H1 (cell line): Measurements from ENCODE around the gene CRABP1. TPM values are rescaled to one million over a fixed set of nuclear protein-coding genes. Genes with fewer than 3 reads are reported as not detected.

ENCODE experiments used
- CTCF ChIA-PET: fragments of 300-600 bp; sonication (Branson Sonifier 250); formaldehyde crosslinking; loops from one replicate; lab custom pipeline; 2021; ENCODE audit not compliant: partially characterized antibody; lab: Charles Lee
- POLR2A ChIA-PET: fragments of 300-600 bp; sonication (Branson Sonifier 250); formaldehyde crosslinking; loops from one replicate; lab custom pipeline; 2021; ENCODE audit warnings: inconsistent platforms; ENCODE audit not compliant: partially characterized antibody; lab: Charles Lee
- DNase-seq, 2 experiments: peaks; one replicate each; pipeline versions ENCODE4 v3.0.0 to v3.0.0-alpha.2; 2010 to 2022; ENCODE audit warnings: low spot score in 2 of 2, low read depth in 1 of 2, mixed read lengths in 1 of 2
- FAIRE-seq: peaks from 2 replicates; lab custom pipeline; 2011; peaks lifted over from hg19 to GRCh38; lab: Jason Lieb, UNC
- H2AFZ ChIP-seq: 2 replicates; pipeline ENCODE4 v1.8.1; 2012; ENCODE audit warnings: low read length, inconsistent platforms
- H2AK5ac ChIP-seq: 2 replicates; pipeline ENCODE4 v1.6.1; 2013; ENCODE audit warnings: low read depth, low read length
- H2BK120ac ChIP-seq: replicated peaks from 2 replicates; pipeline ENCODE3; 2013; ENCODE audit warnings: low read depth, low read length, inconsistent platforms
- H2BK12ac ChIP-seq: 2 replicates; pipeline ENCODE4 v1.6.1; 2013; ENCODE audit warnings: low read depth, low read length
- H2BK15ac ChIP-seq: 2 replicates; pipeline ENCODE4 v1.6.1; 2013; ENCODE audit warnings: low read length
- H2BK20ac ChIP-seq: 2 replicates; pipeline ENCODE4 v1.6.1; 2013; ENCODE audit warnings: low read length
- H2BK5ac ChIP-seq: 2 replicates; pipeline ENCODE4 v1.6.1; 2013; ENCODE audit warnings: low read depth, low read length
- H3K14ac ChIP-seq: 2 replicates; pipeline ENCODE4 v1.6.1; 2013; ENCODE audit warnings: inconsistent platforms; ENCODE audit not compliant: insufficient read length
- H3K18ac ChIP-seq: 2 replicates; pipeline ENCODE4 v1.6.1; 2013; ENCODE audit warnings: low read length; ENCODE audit errors: extremely low read depth
- H3K23ac ChIP-seq: 2 replicates; pipeline ENCODE4 v1.6.1; 2013; ENCODE audit warnings: inconsistent platforms; ENCODE audit not compliant: insufficient read length
- H3K23me2 ChIP-seq: 2 replicates; pipeline ENCODE4 v1.6.1; 2013; ENCODE audit warnings: low read depth, low read length
- H3K27ac ChIP-seq: 2 replicates; pipeline ENCODE4 v1.6.1; 2011; ENCODE audit warnings: low read depth, low read length, inconsistent platforms
- H3K27me3 ChIP-seq, 4 experiments: replicated peaks in 1 of 4; 1 replicate in 1 of 4; 2 replicates in 3 of 4; pipeline versions ENCODE4 v1.6.1 to v1.8.1; 2011 to 2013; ENCODE audit warnings: low read length in 3 of 4, mild to moderate bottlenecking in 3 of 4, inconsistent platforms in 2 of 4, mixed read lengths in 2 of 4, moderate library complexity in 1 of 4; ENCODE audit not compliant: control insufficient read depth in 3 of 4, insufficient read depth in 3 of 4; ENCODE audit errors: extremely low read depth in 1 of 4
- H3K36me3 ChIP-seq, 4 experiments: 2 replicates each; pipeline versions ENCODE4 v1.6.1 to v1.8.1; 2011 to 2013; ENCODE audit warnings: mild to moderate bottlenecking in 4 of 4, low read length in 3 of 4, moderate library complexity in 2 of 4, control low read depth in 1 of 4, inconsistent platforms in 1 of 4; ENCODE audit not compliant: insufficient read depth in 4 of 4, control insufficient read depth in 2 of 4
- H3K4ac ChIP-seq: replicated peaks from 2 replicates; pipeline ENCODE3; 2013; ENCODE audit warnings: low read length, low read depth, mixed read lengths, inconsistent platforms; ENCODE audit not compliant: insufficient read length
- H3K4me1 ChIP-seq, 4 experiments: replicated peaks in 1 of 4; 1 replicate in 1 of 4; 2 replicates in 3 of 4; pipeline versions ENCODE4 v1.6.1 to v1.8.1; 2011 to 2013; ENCODE audit warnings: low read length in 3 of 4, inconsistent platforms in 2 of 4, mixed read lengths in 1 of 4; ENCODE audit not compliant: insufficient read depth in 4 of 4, control insufficient read depth in 3 of 4
- H3K4me2 ChIP-seq, 2 experiments: 2 replicates each; pipeline versions ENCODE4 v1.6.1 to v1.8.1; 2011 to 2013; ENCODE audit warnings: low read depth in 2 of 2, low read length in 2 of 2, control low read depth in 1 of 2, inconsistent platforms in 1 of 2, mild to moderate bottlenecking in 1 of 2; ENCODE audit not compliant: insufficient read depth in 1 of 2
- H3K4me3 ChIP-seq, 4 experiments: fragments of 200-600, 300-600 bp in 1 of 4; sonication (generic), shearing (Covaris generic), sonication (Bioruptor Twin) in 1 of 4; 2 replicates each; pipeline versions ENCODE4 v1.5.1 to v1.8.1; 2011 to 2016; ENCODE audit warnings: low read length in 4 of 4, low read depth in 3 of 4, control low read depth in 2 of 4, inconsistent platforms in 2 of 4, mild to moderate bottlenecking in 2 of 4, mixed read lengths in 1 of 4, moderate library complexity in 1 of 4; ENCODE audit not compliant: insufficient read depth in 2 of 4; ENCODE audit errors: extremely low read depth in 1 of 4
- H3K56ac ChIP-seq: replicated peaks from 2 replicates; pipeline ENCODE3; 2013; ENCODE audit warnings: low read depth, mild to moderate bottlenecking, mixed read lengths, low read length, inconsistent platforms; ENCODE audit not compliant: insufficient read length
- H3K79me1 ChIP-seq: 2 replicates; pipeline ENCODE4 v1.6.1; 2013; ENCODE audit warnings: low read depth, low read length, control low read depth
- H3K79me2 ChIP-seq, 2 experiments: 2 replicates each; pipeline versions ENCODE4 v1.6.1 to v1.8.1; 2012 to 2013; ENCODE audit warnings: low read length in 2 of 2, mild to moderate bottlenecking in 2 of 2, inconsistent platforms in 1 of 2; ENCODE audit not compliant: insufficient read depth in 2 of 2, control insufficient read depth in 1 of 2
- H3K9ac ChIP-seq, 4 experiments: replicated peaks in 1 of 4; 1 replicate in 1 of 4; 2 replicates in 3 of 4; pipeline versions ENCODE4 v1.6.1 to v1.8.1; 2011 to 2013; ENCODE audit warnings: low read depth in 3 of 4, low read length in 3 of 4, control low read depth in 2 of 4, mild to moderate bottlenecking in 2 of 4, moderate library complexity in 2 of 4, inconsistent platforms in 1 of 4; ENCODE audit errors: extremely low read depth in 1 of 4
- H3K9me3 ChIP-seq, 2 experiments: 2 replicates each; pipeline versions ENCODE4 v1.6.1 to v1.8.1; 2012 to 2013; ENCODE audit warnings: mild to moderate bottlenecking in 2 of 2, moderate library complexity in 2 of 2, control low read depth in 1 of 2, inconsistent platforms in 1 of 2, low read depth in 1 of 2, low read length in 1 of 2, mixed read lengths in 1 of 2; ENCODE audit not compliant: insufficient read depth in 2 of 2
- H4K20me1 ChIP-seq, 2 experiments: replicated peaks in 1 of 2; 2 replicates each; pipeline versions ENCODE3 to v1.8.1; 2011 to 2013; ENCODE audit warnings: inconsistent platforms in 2 of 2, low read length in 2 of 2, mild to moderate bottlenecking in 1 of 2; ENCODE audit not compliant: insufficient read depth in 2 of 2, control insufficient read depth in 1 of 2
- H4K5ac ChIP-seq: 2 replicates; pipeline ENCODE4 v1.6.1; 2013; ENCODE audit warnings: low read length, low read depth, mixed read lengths, inconsistent platforms; ENCODE audit not compliant: insufficient read length
- H4K8ac ChIP-seq: 2 replicates; pipeline ENCODE4 v1.8.0; 2013; ENCODE audit warnings: mild to moderate bottlenecking, moderate library complexity, low read length, inconsistent platforms; ENCODE audit not compliant: insufficient read depth; ENCODE audit errors: extremely low read depth
- H4K91ac ChIP-seq: replicated peaks from 2 replicates; pipeline ENCODE3; 2013; ENCODE audit warnings: low read length, mixed read lengths, inconsistent platforms; ENCODE audit not compliant: insufficient read length
- E2F6 ChIP-seq: IDR thresholded peaks from 2 replicates; pipeline ENCODE4 v1.6.1; 2012; ENCODE audit warnings: inconsistent platforms
- HDAC2 ChIP-seq, 2 experiments: fragments of 300-600 bp in 1 of 2; sonication (generic) in 1 of 2; IDR thresholded peaks; 2 replicates each; pipeline ENCODE4 v1.6.1; 2011 to 2012; ENCODE audit warnings: low read depth in 2 of 2, low read length in 2 of 2, mild to moderate bottlenecking in 2 of 2, moderate library complexity in 2 of 2, borderline replicate concordance in 1 of 2, inconsistent platforms in 1 of 2
- JUN ChIP-seq: IDR thresholded peaks from 2 replicates; pipeline ENCODE4 v1.6.1; 2011; ENCODE audit warnings: low read depth, mild to moderate bottlenecking, improper control_type of control experiment, low read length
- POLR2A ChIP-seq, 2 experiments: IDR thresholded peaks; 1 replicate in 1 of 2; 2 replicates in 1 of 2; pipeline ENCODE4 v1.6.1; 2011; ENCODE audit warnings: low read depth in 2 of 2, low read length in 2 of 2, mild to moderate bottlenecking in 2 of 2; ENCODE audit errors: control extremely low read depth in 1 of 2
- RBBP5 ChIP-seq: IDR thresholded peaks from 2 replicates; pipeline ENCODE4 v1.7.1; 2012; ENCODE audit warnings: low read depth, mild to moderate bottlenecking, inconsistent platforms, low read length, moderate library complexity, borderline replicate concordance
- SIN3A ChIP-seq, 2 experiments: IDR thresholded peaks in 1 of 2; conservative IDR thresholded peaks in 1 of 2; 2 replicates each; pipeline ENCODE4 v1.6.1; 2011 to 2012; ENCODE audit warnings: low read length in 2 of 2, improper control_type of control experiment in 1 of 2, low read depth in 1 of 2, mild to moderate bottlenecking in 1 of 2
- TBP ChIP-seq: IDR thresholded peaks from 2 replicates; pipeline ENCODE4 v1.6.1; 2011; ENCODE audit warnings: low read depth, low read length, improper control_type of control experiment
- TCF12 ChIP-seq: IDR thresholded peaks from 2 replicates; pipeline ENCODE4 v1.6.1; 2011; ENCODE audit warnings: low read depth, mild to moderate bottlenecking, low read length
- WGBS, 2 experiments: shearing (Covaris generic) in 1 of 2; methylation state at CpG; one replicate each; pipeline versions ENCODE4 v1.1.6 to v1.1.7; 2013 to 2015; ENCODE audit warnings: low lambda C conversion rate in 2 of 2, mixed read lengths in 2 of 2, inconsistent platforms in 1 of 2, low coverage in 1 of 2, missing lambda C conversion rate in 1 of 2; ENCODE audit not compliant: insufficient replicate concordance in 2 of 2, insufficient coverage in 1 of 2, insufficient read length in 1 of 2; ENCODE audit errors: extremely low coverage in 1 of 2, missing lambda C conversion rate in 1 of 2; 5-methylcytosine and 5-hydroxymethylcytosine counted together
- polyA plus RNA-seq, 7 experiments: library from polyadenylated mRNA; depleted of rRNA in 3 of 7; stranded (reverse) in 5 of 7; unstranded in 2 of 7; fragments of >200 nt in 5 of 7; fragments of 200-250 nt in 2 of 7; gene quantifications; 1 replicate in 5 of 7; 2 replicates in 1 of 7; 4 replicates in 1 of 7; pipeline versions ENCODE4 v1.2.1 to v1.2.3, GENCODE V29; 2011 to 2013; ENCODE audit warnings: missing spikeins in 2 of 7, mixed read lengths in 2 of 7
- total RNA-seq: library from RNA; stranded (reverse); fragmentation: NEBNext Ultra II Directional; extraction: Animal tissue kit (Norgen Biotek cat#: 25700); gene quantifications from 2 replicates; pipeline ENCODE4 v1.2.1, GENCODE V29; 2021

Gene CRABP1
- total and polyA plus RNA-seq, 2 of the 8 experiments (the other 6 are each of a cell fraction or from before 2014, with no cell fraction given): 385 to 655 TPM

- no peak for FAIRE-seq
- Histone ChIP-seq H3K18ac (no peak overlapping the region), H3K36me3 (no peaks in the 10 kb centered on the region), H4K91ac (peak overlapping the region; percentile 26), H3K27ac (peak overlapping the region; percentile 23; the same call in 1 of the 2 replicates), H3K4ac (no peak overlapping the region), H2AFZ (peak overlapping the region; percentile 77)
- TF ChIP-seq JUN (no peak), SIN3A (conservative IDR thresholded peaks at IDR 0.05 in 1 of 2, IDR thresholded peaks at IDR 0.05 in 1 of 2; ENCODE audit: low read depth in 1 of 2, low read length in 2 of 2) (no peak), TBP (peak; percentile 77), HDAC2 (IDR thresholded peaks at IDR 0.05; ENCODE audit: borderline replicate concordance in 1 of 2, low read depth in 2 of 2, low read length in 2 of 2) (0 out of 4 replicates have a peak, but pooled peaks of 1 of the 2 experiments have one; percentile 20), POLR2A (IDR thresholded peaks at IDR 0.05; ENCODE audit: control extremely low read depth in 1 of 2, low read depth in 2 of 2, low read length in 2 of 2) (0 out of 3 replicates have a peak, but pooled peaks of 1 of the 2 experiments have one; percentile 28), RBBP5 (peak; percentile 31; the same call in 1 of the 2 replicates), E2F6 (no peak), TCF12 (no peak)
- TF ChIP-seq, all 59 proteins: peak for 4
- Histone ChIP-seq H2BK12ac (peak overlapping the region; percentile 88), H2BK120ac (no peak overlapping the region), H3K23ac (no peak overlapping the region), H3K79me2 (no peaks in the 10 kb centered on the region), H2BK5ac (no peak overlapping the region), H4K8ac (peak overlapping the region; percentile 66; the same call in 1 of the 2 replicates), H2AK5ac (no peak overlapping the region), H3K23me2 (no peaks in the 10 kb centered on the region), H3K79me1 (no peaks in the 10 kb centered on the region), H2BK20ac (no peak overlapping the region), H3K4me1 (peaks cover 0 to 20% (median 14%) of the 10 kb centered on the region in 4 experiments; a peak in 6 of 7 replicates), H3K56ac (no peak overlapping the region), H3K4me2 (peak overlapping the region in 1 of 2 experiments; percentile 10; a peak in 2 of 4 replicates), H4K5ac (no peak overlapping the region), H3K9ac (peak overlapping the region in 2 of 4 experiments; percentile 16 to 20; a peak in 2 of 7 replicates), H3K14ac (no peak overlapping the region), H3K27me3 (no peaks in the 10 kb centered on the region), H4K20me1 (no peaks in the 10 kb centered on the region), H3K9me3 (no peaks in the 10 kb centered on the region), H2BK15ac (peak overlapping the region; percentile 89), H3K4me3 (no peak overlapping the region)
- 57% methylated on average over 17 of the region's 17 CpGs; no CpG with 5 or more reads in 1 of the 2 experiments for WGBS, 2 experiments
- CTCF ChIA-PET: interaction anchor here (0.7 to 13.0 kb wide), 40 partner anchors 8 to 424 kb away, joined by 3 to 104 read pairs (median 4); partner anchors contain the start of genes CRABP1, IREB2 and SKIC8
- POLR2A ChIA-PET: interaction anchor here (0.7 to 1.6 kb wide), 9 partner anchors 11 to 122 kb away, joined by 3 to 7 read pairs (median 3); partner anchors contain the start of gene CRABP1
- peak in 1 of 2 experiments; percentile 62 for DNase-seq
These were observed 23.7 kb upstream of the CRABP1 start for GRCh38 chr15:78316283-78317083.
